Activated naive CD4-positive, alpha-beta T cell (primary cell): ENCODE data around the gene OR52I1.

ENCODE experiments used
- DNase-seq, 4 experiments: peaks; one replicate each; lab custom pipeline; 2025; lab: John Stamatoyannopoulos, UW

Gene OR52I1, protein sequence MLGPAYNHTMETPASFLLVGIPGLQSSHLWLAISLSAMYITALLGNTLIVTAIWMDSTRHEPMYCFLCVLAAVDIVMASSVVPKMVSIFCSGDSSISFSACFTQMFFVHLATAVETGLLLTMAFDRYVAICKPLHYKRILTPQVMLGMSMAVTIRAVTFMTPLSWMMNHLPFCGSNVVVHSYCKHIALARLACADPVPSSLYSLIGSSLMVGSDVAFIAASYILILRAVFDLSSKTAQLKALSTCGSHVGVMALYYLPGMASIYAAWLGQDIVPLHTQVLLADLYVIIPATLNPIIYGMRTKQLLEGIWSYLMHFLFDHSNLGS

DNA sequence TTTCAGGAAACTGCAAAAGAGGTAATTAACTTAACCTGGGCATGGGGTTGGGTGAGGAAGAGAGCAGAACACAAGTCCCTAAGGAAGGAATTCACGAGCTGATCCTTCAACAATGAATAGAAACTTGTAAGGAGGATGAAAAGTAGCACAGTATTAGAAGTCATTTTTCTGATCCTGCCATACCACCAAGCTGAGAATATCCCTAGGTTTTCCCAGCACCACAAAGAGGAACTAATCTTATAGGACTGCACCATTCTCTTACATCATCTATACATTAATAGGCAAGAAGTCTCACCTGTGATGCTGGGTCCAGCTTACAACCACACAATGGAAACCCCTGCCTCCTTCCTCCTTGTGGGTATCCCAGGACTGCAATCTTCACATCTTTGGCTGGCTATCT is at the start of gene OR52I1:
TSS of gene OR52I1 (plus strand) at position 301 of the 400 bp plus-strand sequence. CDS start at position 301, 0 bp downstream.
- DNase-seq = no peak

DNA sequence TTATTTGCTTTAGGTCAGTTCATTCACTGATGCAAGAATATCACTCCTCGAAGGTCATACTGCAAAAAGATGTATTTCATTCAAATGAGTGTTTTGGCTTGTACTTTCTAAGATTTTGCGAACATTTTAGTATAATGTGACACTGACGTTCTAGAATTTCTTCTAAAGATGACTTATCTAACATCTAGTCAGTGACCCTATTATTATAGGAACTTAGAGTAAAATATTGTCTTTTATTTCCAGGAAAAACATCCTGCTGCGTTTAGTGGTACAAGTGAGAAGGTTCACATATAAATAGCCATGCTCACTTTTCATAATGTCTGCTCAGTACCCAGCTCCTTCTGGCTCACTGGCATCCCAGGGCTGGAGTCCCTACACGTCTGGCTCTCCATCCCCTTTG is 48.9 kb upstream of the OR52I1 start, which contains the start of gene OR52M1:
TSS of gene OR52M1 (plus strand) at position 301 of the 400 bp plus-strand sequence. CDS start at position 301, 0 bp downstream.
- DNase-seq = no peak

DNA sequence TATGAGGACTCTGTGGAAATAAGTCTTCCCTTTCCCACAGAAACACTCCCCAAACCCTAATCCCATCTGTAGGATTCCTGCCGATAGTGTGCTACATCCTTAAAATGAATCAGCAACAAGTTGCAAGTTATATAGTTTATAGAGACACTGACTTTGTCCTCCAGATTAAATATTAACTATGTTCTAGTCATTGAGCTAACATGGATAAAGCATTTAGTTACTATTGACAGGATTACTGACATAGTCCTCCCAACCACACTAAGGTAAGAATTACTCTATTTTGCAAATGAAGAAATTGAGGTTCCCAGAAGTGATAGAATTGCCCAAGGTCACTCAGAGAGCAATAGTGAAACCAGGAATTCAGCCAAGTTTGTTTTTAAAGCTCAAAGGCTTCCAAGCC is 47.0 kb upstream of the OR52I1 start:
- DNase-seq = no peak

DNA sequence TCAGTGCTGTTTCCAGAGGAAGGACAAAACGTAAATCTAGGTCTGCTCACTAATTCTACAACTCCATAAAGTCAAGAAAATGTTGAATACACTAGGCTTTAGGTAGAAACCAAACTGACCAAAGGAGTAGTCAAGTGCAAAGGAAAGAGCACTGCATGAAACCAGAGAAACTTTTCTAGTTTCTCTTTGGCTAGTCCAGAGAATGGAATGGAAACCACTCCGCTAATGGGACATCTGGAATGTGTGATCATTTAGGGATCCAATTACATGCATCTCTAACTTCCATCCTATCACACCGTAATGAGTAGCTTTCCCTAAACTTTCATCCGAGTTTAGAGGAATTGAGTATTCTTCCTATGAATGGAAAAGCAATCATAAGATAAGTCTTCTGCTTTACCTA is 46.4 kb upstream of the OR52I1 start:
- no peak for DNase-seq

DNA sequence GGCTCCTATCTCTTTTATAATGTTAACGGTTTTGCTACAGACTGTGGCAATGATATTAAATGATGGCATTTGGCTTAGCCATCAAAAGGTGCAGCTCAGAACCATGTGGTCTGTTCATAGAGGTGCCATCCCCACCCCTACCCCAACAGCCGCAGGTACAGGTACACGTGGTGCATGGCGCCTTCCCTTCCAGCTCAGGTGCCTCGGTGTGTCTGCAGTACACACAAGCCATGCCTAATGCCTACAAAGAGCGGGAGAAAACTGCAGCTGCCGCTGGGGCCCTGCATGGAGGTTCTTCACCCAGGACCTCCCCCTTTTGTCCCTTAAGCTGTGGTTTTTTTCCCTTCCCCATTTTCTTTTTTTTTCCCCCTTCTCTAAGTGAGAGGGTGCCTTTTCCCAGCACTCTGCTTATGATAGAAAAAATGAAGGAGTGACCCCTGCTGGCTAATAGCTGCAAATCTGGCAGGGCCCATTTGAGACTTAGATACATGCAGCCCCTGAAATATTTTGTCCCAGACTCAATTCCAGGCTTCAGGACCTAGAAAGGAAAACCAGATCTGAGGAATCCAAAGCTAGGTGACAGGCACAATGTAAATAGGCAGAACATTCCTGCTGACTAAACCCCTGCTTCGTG is 42.4 kb upstream of the OR52I1 start:
- DNase-seq = no peak

DNA sequence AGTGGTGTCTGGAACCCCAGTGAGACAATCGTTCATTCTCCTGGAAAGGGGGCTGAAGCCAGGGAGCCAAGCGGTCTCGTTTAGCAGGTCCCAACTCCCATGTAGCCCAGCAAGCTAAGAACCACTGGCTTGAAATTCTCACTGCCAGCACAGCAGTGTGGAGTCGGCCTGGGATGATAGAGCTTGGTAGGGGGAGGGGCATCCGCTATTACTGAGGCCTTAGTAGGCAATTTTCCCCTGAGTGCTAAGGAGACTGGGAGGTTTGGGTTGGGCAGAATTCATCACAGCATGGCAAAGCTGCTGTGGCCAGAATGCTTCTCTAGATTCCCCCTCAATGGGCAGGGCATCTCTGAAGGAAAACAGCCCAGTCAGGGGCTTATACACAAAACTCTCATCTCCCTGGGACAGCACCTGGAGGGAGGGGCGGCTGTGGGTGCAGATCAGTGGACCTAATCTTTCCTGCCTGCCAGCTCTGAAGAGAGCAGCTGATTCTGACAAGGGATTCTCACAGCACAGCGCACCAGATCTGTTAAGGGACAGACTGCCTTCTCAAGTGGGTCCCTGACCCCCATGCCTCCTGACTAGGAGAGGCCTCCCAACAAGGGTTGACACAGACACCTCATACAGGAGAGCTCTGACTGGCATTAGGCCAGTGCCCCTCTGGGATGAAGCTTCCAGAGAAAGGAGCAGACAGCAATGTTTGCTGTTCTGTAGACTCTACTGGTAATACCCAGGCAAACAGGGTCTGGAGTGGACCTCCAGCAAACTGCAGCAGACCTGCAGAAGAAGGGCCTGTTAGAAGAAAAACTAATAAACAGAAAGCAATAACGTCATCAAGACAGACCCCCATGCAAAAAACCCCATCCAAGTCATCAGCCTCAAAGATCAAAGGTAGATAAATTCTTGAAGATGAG is 34.1 kb upstream of the OR52I1 start:
- no peak for DNase-seq

DNA sequence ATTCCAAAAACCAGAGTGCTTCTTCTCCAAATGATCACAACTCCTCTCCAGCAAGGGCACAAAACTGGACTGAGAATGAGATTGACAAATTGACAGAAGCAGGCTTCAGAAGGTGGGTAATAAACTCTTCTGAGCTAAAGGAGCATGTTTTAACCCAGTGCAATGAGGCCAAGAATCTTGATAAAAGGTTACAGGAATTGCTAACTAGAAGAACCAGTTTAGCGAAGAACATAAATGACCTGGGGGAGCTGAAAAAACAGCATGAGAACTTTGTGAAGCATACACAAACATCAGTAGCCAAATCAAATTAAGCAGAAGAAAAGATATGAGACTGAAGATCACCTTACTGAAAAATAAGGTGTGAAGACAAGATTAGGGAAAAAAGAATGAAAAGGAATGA is 33.4 kb upstream of the OR52I1 start:
- DNase-seq = no peak

DNA sequence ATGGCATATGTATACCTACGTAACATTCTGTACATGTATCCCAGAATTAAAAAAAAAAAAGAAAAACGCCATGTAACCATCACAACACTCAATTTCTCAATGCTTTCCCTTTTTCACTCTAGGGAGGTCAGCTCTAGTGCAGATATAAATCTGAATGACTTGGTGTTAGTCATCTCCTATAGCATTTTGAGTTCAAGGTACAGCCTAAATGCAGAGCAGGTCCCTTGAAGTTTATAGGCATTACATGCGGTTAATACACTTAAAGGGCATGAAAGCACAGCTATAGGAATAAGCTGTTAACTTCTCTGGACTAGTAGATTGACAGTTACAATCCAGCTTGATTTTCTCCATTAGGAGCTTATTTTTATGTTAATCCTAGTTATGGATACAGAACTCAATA is 28.5 kb upstream of the OR52I1 start:
- no peak for DNase-seq

DNA sequence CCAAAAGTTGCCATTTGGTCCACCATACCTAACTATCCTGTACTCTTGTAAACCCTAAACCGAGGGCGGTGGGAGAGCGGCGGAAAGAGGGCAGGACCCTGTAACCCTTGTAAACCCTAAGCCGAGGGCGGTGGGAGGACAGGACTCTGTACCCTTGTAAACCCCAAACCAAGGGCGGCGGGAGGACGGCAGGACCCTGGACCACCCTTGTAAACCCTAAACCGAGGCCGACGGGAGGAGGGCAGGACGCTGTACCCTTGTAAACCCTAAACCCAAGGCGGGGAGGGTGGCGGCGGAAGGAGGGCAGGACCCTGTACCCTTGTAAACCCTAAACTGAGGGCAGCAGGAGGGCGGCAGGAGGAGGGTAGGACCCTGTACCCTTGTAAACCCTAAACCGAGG is 24.8 kb upstream of the OR52I1 start:
- no peak for DNase-seq

DNA sequence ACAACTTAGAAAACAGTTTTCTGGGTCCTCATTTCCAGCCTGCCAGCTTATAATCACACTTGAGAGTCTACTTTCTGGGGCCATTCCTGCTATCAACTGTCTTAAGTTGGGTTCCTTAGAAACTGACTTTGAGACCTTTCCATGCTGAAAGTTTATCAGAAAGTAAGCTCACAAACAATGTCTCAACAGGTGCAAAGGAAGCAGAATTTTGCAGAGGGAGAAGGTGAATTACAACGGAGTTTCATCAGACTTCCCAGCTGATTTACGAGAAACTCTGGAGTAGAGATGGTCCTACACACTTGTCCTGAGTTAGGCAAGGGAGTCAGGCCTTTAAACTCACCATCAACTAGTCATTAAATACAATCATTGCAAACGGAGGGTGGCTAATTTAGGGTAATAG is 17.0 kb upstream of the OR52I1 start:
- no peak for DNase-seq

DNA sequence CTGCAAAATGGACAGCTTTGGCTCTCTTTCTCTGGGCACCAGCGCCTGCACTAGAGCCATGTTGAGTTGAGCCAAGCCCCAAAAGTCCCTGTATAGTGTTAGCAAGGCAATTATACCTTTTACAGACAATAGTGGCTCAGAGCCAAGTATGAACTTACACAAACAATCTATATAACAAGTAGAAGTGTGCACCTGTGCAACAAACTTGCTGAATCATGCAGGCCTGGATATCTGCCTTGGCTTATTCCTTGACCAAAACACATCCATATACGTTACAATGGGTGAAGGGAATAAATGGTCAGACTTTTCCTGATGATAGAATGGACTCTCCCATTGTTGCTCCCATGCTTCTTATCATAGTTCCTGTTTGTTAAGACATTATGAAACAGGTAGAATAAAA is 16.1 kb upstream of the OR52I1 start:
- DNase-seq = no peak

DNA sequence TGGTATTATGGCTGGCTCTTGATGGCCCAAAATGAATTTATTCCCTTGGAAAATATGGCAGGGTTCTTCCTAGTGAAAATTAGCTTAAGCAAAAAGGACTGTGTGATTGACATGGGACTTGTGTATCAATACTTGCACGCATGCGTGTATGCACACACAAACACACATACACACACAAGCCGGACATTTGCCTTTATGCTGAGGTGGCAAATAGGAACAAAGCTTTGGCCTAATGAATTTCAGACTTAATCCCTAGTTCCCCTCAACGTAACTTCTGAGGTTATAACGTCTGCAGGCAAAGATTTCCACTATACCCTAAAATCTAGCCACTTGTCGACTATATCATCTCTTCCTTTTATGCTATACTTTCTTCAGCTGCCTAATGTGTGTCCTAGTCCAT is 15.2 kb upstream of the OR52I1 start:
- DNase-seq = no peak

DNA sequence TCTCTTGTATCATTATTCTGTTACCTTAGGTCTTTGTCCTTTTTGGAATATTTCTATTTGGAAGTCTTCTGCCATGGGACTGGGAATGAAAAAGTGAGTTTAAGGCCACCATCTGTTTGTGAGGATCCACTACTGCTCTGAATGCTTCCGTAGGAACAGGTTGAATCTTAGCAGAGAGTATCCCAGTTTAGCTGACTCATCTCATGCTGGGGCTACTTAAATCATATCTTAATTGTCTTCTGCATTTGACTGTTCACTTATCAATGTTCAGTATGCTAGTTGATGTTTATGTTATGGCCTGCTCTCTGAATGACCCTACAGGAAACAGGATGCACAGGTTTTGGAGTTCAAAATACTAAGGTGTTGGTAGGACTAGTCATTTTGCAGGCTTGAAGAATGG is 13.7 kb upstream of the OR52I1 start:
- no peak for DNase-seq

DNA sequence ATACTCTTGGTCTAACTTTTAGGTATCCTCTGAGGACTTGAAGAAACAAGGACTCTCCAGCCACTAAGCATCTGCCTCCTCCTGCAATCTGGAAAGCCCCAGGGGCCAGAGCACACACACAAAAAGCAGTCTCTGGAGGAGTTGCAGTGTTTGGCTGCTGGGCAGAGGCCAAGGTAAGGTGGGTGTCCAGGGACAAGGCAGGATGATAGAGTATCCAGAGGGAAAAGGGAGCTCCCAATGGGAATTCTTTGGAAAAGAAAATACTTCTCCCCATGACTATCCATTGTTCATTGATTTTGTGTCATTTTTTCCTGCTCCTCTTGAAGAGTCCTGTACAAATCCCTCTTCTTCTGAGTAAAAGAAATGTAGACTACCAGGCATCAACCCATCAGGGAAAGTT is 12.4 kb upstream of the OR52I1 start, which contains the start of gene OR52I2:
TSS of gene OR52I2 (plus strand) at position 301 of the 400 bp plus-strand sequence.
- no peak for DNase-seq

DNA sequence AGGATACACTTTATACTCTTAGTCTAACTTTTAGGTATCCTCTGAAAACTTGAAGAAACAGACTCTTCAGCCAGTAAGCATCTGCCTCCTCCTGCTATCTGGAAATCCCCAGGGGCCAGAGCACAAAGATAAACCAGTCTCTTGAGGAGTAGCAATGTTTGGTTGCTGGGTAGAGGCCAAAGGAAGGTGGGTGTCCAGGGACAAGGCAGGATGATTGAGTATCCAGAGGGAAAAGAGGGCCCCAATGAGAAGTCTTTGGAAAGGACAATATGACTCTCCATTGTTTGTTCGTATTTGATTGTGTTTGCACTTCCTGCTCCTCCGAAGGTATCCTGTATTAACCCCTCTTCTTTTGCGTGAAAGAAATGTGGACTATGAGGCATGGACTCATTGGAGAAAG is 4.8 kb upstream of the OR52I1 start:
- DNase-seq = no peak

DNA sequence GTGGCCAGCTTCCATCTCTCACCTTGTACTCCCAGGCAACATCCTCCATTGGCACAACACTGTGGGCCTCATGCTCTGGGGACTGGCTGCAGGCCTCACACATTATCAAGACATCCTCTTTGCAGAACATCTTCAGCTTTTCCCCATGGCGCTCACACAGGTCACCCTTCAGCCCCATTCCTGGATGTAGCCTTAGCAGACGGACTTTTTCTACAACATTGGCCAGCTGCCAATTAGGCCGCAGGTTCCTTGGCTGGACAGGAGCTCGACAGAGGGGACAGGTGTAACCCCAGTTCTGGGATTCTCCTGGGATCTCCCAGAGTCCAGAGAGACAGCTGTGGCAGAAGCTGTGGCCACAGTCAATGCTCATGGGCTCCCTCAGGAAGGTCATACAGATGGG is 11.2 kb downstream of the OR52I1 start:
- DNase-seq = no peak

DNA sequence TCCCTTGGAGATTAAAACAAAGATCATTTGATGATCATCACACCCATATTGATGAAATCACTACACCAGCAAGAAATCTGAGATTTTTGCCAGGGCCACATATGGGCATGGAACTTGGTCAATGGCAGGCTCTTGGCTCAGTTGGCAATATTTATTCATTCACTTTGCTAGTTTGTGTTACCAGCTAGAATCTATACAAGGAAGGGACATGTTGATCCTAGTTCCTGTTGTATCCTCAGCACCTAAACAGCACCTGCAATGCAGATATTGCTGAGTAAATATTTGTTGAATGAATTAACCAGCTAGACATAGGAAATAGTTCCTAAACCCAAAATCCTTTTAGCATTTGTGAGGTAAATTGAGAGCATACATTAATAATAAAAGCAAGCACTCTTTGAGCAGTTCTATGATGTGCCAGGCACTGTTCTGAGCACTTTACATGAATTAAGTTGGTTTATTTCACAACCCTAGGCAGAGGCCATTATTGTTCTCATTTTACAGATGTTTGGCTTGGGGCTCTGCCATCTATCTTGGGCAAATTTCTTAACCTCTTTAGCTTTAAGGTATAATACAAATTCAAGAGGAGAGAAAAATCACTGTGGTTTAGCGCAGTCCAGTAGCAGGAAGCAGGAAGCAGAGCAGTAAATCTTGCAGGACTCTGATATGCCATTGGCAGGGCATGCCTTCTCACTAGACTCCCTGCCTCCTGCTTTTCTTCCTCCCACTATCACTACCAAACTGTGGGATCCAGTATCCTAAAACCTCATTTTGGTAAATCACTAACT is 12.6 kb downstream of the OR52I1 start:
- DNase-seq = no peak

DNA sequence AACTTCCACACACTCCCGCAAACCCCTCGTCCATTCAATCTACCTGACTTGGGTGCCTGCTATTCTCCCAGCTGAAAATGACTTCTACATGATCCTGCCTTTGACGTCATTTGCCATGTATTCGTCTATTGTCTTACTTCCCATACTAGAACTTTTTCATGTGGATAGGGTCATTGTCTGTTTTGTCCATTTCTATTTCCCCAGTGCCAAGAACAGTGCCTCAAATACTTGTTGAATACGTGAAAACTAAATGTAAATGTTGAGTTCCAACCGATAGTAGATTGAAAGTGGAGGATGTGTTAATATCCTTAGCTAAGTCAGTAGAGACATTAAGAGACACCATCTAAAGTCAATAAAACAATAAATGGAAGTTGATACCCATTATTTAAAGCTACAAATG is 13.3 kb downstream of the OR52I1 start:
- DNase-seq = no peak

DNA sequence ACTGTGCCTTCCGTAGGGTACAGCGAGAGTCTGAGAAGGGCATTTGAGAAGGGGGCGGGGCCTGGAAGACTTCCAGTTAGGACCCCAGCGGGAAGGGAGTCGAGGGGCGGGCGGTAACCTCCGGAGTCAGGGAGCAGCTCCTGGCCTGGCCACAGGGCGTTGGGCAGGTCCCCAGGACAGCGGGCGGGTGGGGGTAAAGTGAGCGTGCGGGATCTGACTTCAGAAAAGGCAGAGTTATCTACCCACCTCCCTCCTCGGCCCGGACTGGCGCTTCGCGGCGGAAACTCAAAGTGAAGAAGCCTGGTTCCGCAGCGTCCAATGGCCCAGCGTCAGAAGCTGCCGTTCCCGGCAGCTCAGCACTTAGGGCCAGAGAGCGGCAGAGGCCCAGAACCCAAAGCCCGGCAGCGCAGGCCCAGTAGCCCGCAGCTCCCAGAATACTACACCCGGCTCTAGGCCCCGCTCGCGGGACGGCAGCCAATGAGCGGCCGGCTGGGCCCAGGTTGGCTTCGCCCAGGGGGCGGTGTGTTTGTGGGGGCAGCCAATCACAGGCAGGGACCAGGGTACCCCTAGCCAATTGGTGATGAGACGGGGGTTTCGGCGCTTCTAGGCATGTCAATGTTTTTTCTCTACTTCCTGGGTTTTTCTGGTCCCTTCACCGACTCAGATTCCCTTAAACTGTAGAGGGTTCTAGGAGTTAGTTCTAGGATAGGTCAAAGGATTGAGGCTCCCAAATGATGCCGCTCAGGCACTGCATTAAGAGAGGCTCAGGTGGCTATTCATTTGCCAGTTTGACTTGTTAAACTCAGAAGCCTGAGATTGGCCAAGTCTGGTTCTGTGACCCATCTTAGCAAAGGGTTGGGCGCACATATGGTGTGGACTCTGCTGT is 14.2 kb downstream of the OR52I1 start, which contains the start of gene TRIM68:
TSS of gene TRIM68 (minus strand) at position 451 of the 886 bp plus-strand sequence. CDS start 2,727 bp downstream, outside the sequence.
- DNase-seq = peak; percentile 83 to 90 (median 85)

DNA sequence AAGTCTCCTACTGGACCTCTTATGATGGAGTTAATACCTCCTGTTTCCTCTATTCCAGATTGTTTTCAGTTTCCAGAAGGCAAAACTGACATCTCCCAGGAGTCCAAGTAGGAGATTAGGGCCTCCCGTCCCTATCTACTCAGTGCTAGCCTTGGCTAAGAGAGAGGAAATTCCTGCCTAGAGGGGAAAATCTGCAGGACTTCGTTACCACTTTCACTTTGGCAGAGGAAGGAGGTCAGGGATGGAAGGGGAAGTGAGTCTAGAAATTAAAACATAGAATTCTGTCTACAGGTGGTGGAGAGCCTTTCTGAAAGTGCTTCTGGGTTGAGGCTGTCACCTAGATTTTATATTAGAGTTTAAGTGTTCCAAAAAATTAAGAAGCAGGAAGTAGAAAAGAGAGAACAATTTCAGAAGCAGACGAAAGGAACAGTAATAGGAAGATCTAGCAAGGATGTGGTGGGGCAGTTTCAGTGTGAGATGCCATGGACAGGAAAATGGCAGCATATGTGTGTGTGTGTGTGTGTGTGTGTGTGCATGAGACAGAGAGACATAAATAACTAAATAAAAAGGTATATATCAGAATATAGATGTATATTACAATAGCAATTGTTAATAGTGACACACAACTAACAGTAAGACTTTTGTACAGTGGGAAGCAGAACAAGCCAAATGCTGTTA is 16.6 kb downstream of the OR52I1 start:
- no peak for DNase-seq
